ENCODE data around the gene DENND5B.

DNA sequence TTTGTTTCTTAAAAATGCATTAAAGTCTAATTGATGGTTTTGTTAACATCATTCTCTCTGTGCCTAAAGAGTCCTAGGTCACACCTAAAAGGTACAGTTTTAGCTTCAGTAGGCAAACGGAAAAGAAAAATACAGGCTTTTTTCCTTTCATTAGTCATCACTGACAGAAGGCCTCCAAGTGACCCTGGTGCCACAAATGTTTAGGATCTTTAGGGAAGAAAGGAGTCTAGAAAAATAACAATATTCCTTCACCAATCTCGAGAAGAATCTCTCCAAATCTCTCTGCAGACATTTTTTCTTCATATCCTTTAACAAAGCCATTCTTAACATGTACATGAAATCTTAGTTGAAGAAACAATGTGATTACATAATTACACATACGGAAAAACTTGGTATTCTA lies 2.0 kb downstream of the DENND5B start:
- TF ChIP-seq CTCF (IDR thresholded peaks at IDR 0.05) (no peak), POLR2A (IDR thresholded peaks at IDR 0.05) (no peak)

All from heart left ventricle (tissue), 13 donors.